OCI-LY1 (cell line): ENCODE data around the gene CPVL.

Experiments used
- H2AFZ ChIP-seq: fragments of 200-600 bp; sonication (generic), shearing (Covaris generic); 2 replicates; pipeline ENCODE4 v1.6.0; 2014; ENCODE audit warnings: antibody characterized with exemption, mild to moderate bottlenecking, low read length
- H3F3A ChIP-seq: fragments of 200-600 bp; sonication (generic), shearing (Covaris generic); 2 replicates; pipeline ENCODE4 v1.6.0; 2014; ENCODE audit warnings: mild to moderate bottlenecking, antibody characterized with exemption, low read length, moderate library complexity; ENCODE audit not compliant: insufficient read depth
- H3K27ac ChIP-seq: fragments of 200-600 bp; sonication (generic); 2 replicates; pipeline ENCODE4 v1.5.1; 2014; ENCODE audit warnings: low read length, mixed run types, mild to moderate bottlenecking, low read depth; ENCODE audit not compliant: poor library complexity, severe bottlenecking
- H3K27me3 ChIP-seq: fragments of 200-600 bp; sonication (generic); 2 replicates; pipeline ENCODE4 v1.6.0; 2014; ENCODE audit warnings: antibody characterized with exemption, mild to moderate bottlenecking, low read length, moderate library complexity; ENCODE audit not compliant: insufficient read depth
- H3K36me3 ChIP-seq: fragments of 200-600 bp; sonication (generic); 2 replicates; pipeline ENCODE4 v1.6.1; 2014; ENCODE audit warnings: mild to moderate bottlenecking, antibody characterized with exemption, low read length, moderate library complexity, mixed read lengths; ENCODE audit not compliant: insufficient read depth
- H3K4me1 ChIP-seq: fragments of 200-600 bp; sonication (generic); 2 replicates; pipeline ENCODE4 v1.5.1; 2014; ENCODE audit warnings: mild to moderate bottlenecking, low read length, moderate library complexity; ENCODE audit not compliant: insufficient read depth, severe bottlenecking
- H3K4me2 ChIP-seq: fragments of 200-600 bp; sonication (generic), shearing (Covaris generic); 2 replicates; pipeline ENCODE4 v1.6.1; 2014; ENCODE audit warnings: low read length
- H3K4me3 ChIP-seq: fragments of 200-600 bp; sonication (generic); 2 replicates; pipeline ENCODE4 v1.5.1; 2014; ENCODE audit warnings: low read length, low read depth, mild to moderate bottlenecking, mixed read lengths; ENCODE audit not compliant: poor library complexity, severe bottlenecking
- H3K79me2 ChIP-seq: fragments of 200-600 bp; shearing (Covaris generic); 2 replicates; pipeline ENCODE4 v1.6.1; 2016; ENCODE audit warnings: mixed run types, low read length, mixed read lengths; ENCODE audit not compliant: insufficient read depth
- H3K9ac ChIP-seq: fragments of 200-600 bp; sonication (generic), shearing (Covaris generic); 2 replicates; pipeline ENCODE4 v1.6.1; 2014; ENCODE audit warnings: mild to moderate bottlenecking, low read length, mixed read lengths
- H3K9me2 ChIP-seq: fragments of 200-600 bp; sonication (generic), shearing (Covaris generic); 2 replicates; pipeline ENCODE4 v1.6.1; 2014; ENCODE audit warnings: low read depth, mild to moderate bottlenecking, low read length, mixed read lengths
- H3K9me3 ChIP-seq: fragments of 200-600 bp; shearing (Covaris generic); 2 replicates; pipeline ENCODE4 v1.6.1; 2014; ENCODE audit warnings: low read length, mixed read lengths
- H4K20me1 ChIP-seq: fragments of 200-600 bp; sonication (generic), shearing (Covaris generic); 2 replicates; pipeline ENCODE4 v1.6.0; 2016; ENCODE audit warnings: mild to moderate bottlenecking, low read length; ENCODE audit not compliant: insufficient read depth
- EZH2 ChIP-seq: fragments of 200-600 bp; sonication (generic), shearing (Covaris generic); IDR thresholded peaks from 2 replicates; pipeline ENCODE4 v1.8.0; 2017; ENCODE audit warnings: borderline replicate concordance, mixed run types, mild to moderate bottlenecking, antibody characterized with exemption, low read length, moderate library complexity, mixed read lengths
- TF ChIP-seq, protein P1 (sequence below): fragments of 200-600 bp; sonication (generic), shearing (Covaris generic); IDR thresholded peaks from 2 replicates; pipeline ENCODE4 v1.5.1; 2017; ENCODE audit warnings: mild to moderate bottlenecking, antibody characterized with exemption, low read length, moderate library complexity, mixed read lengths

Gene CPVL

DNA sequence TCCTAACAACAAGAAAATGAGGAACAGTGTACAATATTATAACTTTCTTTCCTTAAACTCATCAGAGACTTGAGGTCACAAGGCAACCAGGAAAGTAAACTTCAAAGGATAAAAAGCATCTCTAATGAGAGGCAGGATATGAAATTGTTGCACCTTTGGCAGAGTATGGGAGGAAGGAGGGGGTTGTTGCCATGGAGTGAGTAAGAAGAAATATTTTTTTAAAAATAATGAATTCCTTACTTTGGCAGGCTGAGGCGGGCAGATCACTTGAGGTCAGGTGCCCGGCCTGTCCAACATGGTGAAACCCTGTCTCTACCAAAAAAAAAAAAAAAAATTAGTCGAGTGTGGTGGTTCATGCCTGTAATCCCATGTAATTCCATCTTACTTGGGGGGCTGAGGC is 27.1 kb upstream of the CPVL start:
- H2AFZ ChIP-seq: no peak overlapping the region
- TF ChIP-seq, protein P1, sequence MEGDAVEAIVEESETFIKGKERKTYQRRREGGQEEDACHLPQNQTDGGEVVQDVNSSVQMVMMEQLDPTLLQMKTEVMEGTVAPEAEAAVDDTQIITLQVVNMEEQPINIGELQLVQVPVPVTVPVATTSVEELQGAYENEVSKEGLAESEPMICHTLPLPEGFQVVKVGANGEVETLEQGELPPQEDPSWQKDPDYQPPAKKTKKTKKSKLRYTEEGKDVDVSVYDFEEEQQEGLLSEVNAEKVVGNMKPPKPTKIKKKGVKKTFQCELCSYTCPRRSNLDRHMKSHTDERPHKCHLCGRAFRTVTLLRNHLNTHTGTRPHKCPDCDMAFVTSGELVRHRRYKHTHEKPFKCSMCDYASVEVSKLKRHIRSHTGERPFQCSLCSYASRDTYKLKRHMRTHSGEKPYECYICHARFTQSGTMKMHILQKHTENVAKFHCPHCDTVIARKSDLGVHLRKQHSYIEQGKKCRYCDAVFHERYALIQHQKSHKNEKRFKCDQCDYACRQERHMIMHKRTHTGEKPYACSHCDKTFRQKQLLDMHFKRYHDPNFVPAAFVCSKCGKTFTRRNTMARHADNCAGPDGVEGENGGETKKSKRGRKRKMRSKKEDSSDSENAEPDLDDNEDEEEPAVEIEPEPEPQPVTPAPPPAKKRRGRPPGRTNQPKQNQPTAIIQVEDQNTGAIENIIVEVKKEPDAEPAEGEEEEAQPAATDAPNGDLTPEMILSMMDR: no peak
- TF ChIP-seq EZH2: no peak
- no peaks in the 10 kb centered on the region for H3K36me3 ChIP-seq
- H3K9me2 ChIP-seq: no peaks in the 10 kb centered on the region
- H3K9ac ChIP-seq: no peak overlapping the region
- H3K27me3 ChIP-seq: no peaks in the 10 kb centered on the region
- no peaks in the 10 kb centered on the region for H4K20me1 ChIP-seq
- H3F3A ChIP-seq: no peaks in the 10 kb centered on the region
- no peak overlapping the region for H3K4me3 ChIP-seq
- H3K4me2 ChIP-seq: no peak overlapping the region
- H3K79me2 ChIP-seq: no peaks in the 10 kb centered on the region
- H3K27ac ChIP-seq: no peak overlapping the region
- H3K4me1 ChIP-seq: no peaks in the 10 kb centered on the region
- no peaks in the 10 kb centered on the region for H3K9me3 ChIP-seq

DNA sequence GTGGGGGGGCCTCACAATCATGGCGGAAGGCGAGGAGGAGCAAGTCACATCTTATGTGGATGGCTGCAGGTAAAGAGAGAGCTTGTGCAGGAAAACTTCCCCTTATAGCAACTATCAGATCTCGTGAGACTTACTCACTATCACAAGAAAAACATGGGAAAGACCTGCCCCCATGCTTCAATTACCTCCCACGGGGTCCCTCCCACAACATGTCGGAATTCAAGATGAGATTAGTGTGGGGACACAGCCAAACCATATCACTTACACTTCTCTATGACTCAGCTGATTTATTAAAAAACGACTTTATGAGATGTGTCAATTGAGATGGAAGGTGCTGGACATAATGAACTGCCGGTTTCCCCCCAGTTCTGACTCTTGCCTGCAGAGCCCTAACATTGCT is 24.4 kb upstream of the CPVL start:
- Histone ChIP-seq H3K79me2 (no peaks in the 10 kb centered on the region), H3K9ac (no peak overlapping the region), H3K9me3 (peaks cover 7% of the 10 kb centered on the region; the same call in 1 of the 2 replicates), H3K4me1 (no peaks in the 10 kb centered on the region), H3K27ac (no peak overlapping the region), H3K36me3 (no peaks in the 10 kb centered on the region), H3K4me2 (no peak overlapping the region), H3F3A (no peaks in the 10 kb centered on the region), H4K20me1 (no peaks in the 10 kb centered on the region), H3K27me3 (no peaks in the 10 kb centered on the region), H3K4me3 (no peak overlapping the region), H3K9me2 (no peaks in the 10 kb centered on the region), H2AFZ (no peak overlapping the region)
- TF ChIP-seq EZH2: no peak
- TF ChIP-seq, protein P1: no peak

- H3K27ac ChIP-seq: no peak overlapping the region
- H4K20me1 ChIP-seq: no peaks in the 10 kb centered on the region
- H3K4me1 ChIP-seq: no peaks in the 10 kb centered on the region
- no peak overlapping the region for H3K4me3 ChIP-seq
- no peak overlapping the region for H3K9ac ChIP-seq
- no peaks in the 10 kb centered on the region for H3K79me2 ChIP-seq
- TF ChIP-seq, protein P1: no peak
- TF ChIP-seq EZH2: no peak
- peaks cover 11% of the 10 kb centered on the region for H3K9me3 ChIP-seq
- no peaks in the 10 kb centered on the region for H3F3A ChIP-seq
- no peaks in the 10 kb centered on the region for H3K27me3 ChIP-seq
- H3K9me2 ChIP-seq: no peaks in the 10 kb centered on the region
- no peak overlapping the region for H2AFZ ChIP-seq
- H3K36me3 ChIP-seq: no peaks in the 10 kb centered on the region
- no peak overlapping the region for H3K4me2 ChIP-seq
These were observed 21.4 kb upstream of the CPVL start for GRCh38 chr7:29167721-29168120.
